Skeletal muscle satellite cell (primary cell): ENCODE measurements around the gene CD276.
"Not testable (repeated sequence)": the region's sequence is repeated elsewhere in the genome, so short reads cannot be mapped to it uniquely, and the experiment has no call there.

Experiments
- H3K27me3 ChIP-seq: 2 replicates; pipeline ENCODE4 v1.7.0; 2013; ENCODE audit warnings: low read length; ENCODE audit not compliant: control insufficient read depth, insufficient read depth
- H3K36me3 ChIP-seq: 2 replicates; pipeline ENCODE4 v1.7.0; 2013; ENCODE audit warnings: mild to moderate bottlenecking, control low read depth, low read length; ENCODE audit not compliant: insufficient read depth
- H3K4me1 ChIP-seq: 2 replicates; pipeline ENCODE4 v1.7.0; 2013; ENCODE audit warnings: low read length; ENCODE audit not compliant: control insufficient read depth, insufficient read depth
- H3K4me2 ChIP-seq: 2 replicates; pipeline ENCODE4 v1.7.0; 2013; ENCODE audit warnings: mild to moderate bottlenecking, low read length
- H3K4me3 ChIP-seq: 2 replicates; pipeline ENCODE4 v1.7.0; 2013; ENCODE audit warnings: low read length
- H3K9ac ChIP-seq: 2 replicates; pipeline ENCODE4 v1.7.0; 2013; ENCODE audit warnings: mild to moderate bottlenecking, low read depth, low read length, moderate library complexity
- H3K9me3 ChIP-seq: replicated peaks from 2 replicates; pipeline ENCODE4 v1.7.0; 2013; ENCODE audit warnings: mild to moderate bottlenecking, control low read depth, low read length

The CD276 gene

DNA sequence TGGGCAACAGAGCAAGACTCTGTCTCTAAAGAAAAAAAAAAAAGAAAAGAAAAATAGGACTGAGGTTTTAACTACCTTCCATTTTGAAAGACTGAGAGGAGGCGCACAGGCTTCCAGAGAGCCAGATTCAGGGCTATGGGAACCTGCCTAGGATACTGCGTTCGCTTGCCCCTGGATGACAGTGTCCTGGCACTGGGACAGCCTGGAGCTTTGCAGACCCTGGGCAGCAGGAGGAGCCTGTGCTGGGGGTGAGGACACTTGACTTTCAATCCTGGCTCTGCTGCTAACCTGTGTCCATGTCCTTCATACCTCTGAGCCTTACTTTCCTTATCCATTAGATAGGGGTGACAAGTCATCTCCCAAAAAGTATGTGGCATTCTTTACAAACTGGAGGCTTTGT lies 31.2 kb downstream of the CD276 start:
- Histone ChIP-seq H3K4me1 (no peaks in the 10 kb centered on the region), H3K4me2 (no peak overlapping the region), H3K4me3 (no peak overlapping the region), H3K27me3 (peaks cover 8% of the 10 kb centered on the region), H3K36me3 (peaks cover 39% of the 10 kb centered on the region), H3K9ac (no peak overlapping the region), H3K9me3 (no peaks in the 10 kb centered on the region)

DNA sequence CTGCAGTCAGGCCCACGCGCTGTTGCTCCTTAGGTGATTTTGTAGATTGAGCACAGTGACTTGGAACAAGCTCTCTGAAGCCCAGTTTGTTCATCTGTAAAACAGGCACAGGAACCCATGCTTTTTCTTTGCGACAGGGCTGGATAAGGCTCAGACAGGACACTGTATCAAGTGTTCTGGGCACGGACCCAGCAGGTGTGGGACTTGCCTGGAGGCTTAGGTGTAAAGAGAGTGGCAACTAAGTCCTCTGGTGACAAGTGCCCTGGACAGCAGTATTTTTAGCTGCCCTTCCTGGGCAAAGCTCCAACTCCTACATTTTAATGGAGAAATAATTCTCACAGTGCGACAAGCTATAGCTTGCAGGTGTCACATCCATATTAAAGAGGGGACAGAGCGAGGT lies 32.2 kb downstream of the CD276 start:
- H3K4me2 ChIP-seq = no peak overlapping the region
- H3K36me3 ChIP-seq = peaks cover 30% of the 10 kb centered on the region
- no peaks in the 10 kb centered on the region for H3K9me3 ChIP-seq
- no peak overlapping the region for H3K4me3 ChIP-seq
- H3K4me1 ChIP-seq = no peaks in the 10 kb centered on the region
- H3K27me3 ChIP-seq = peaks cover 10% of the 10 kb centered on the region
- no peak overlapping the region for H3K9ac ChIP-seq

DNA sequence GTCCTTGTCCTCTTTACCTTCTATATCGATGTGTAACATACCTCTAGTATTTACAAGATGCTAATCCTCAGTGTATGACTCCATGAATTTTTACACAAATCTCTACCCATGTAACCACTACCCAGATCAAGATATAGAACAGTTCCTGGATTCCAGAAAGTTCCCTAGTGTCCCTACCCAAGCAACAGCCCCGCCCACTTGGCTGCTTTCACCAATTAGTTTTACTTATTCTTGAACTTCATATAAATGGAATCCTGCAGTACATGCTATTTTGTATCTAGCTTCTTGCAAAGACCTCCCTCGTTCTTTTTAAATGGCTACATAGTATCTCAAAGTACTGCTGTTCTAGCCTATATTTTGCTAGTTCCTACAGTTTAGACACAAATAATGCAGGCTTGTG lies 33.0 kb downstream of the CD276 start:
- Histone ChIP-seq H3K4me2 (no peak overlapping the region), H3K4me1 (no peaks in the 10 kb centered on the region), H3K4me3 (no peak overlapping the region), H3K27me3 (peaks cover 15% of the 10 kb centered on the region), H3K36me3 (peaks cover 26% of the 10 kb centered on the region), H3K9me3 (no peaks in the 10 kb centered on the region), H3K9ac (no peak overlapping the region)

DNA sequence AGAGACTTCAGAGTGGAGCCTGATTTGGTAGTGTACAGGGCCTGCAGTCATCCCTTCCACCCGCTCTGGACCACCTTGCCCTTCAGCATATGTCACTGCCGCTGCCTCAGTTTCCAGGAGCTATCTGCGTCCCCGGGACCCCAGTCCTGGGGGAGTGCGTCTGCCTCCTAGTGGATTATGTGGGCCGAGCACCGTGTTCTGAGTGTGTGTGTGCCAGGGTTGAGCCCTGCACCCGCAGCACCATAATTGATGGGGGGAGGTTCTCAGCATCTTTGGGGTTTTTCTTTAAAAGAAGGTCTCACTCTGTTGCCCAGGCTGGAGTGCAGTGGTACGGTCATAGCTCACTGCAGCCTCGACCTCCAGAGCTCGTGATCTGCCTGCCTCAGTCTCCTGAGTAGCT lies 33.6 kb downstream of the CD276 start:
- Histone ChIP-seq H3K4me3 (no peak overlapping the region), H3K4me2 (no peak overlapping the region), H3K4me1 (no peaks in the 10 kb centered on the region), H3K36me3 (peaks cover 20% of the 10 kb centered on the region), H3K9me3 (no peaks in the 10 kb centered on the region), H3K27me3 (peaks cover 15% of the 10 kb centered on the region), H3K9ac (no peak overlapping the region)

DNA sequence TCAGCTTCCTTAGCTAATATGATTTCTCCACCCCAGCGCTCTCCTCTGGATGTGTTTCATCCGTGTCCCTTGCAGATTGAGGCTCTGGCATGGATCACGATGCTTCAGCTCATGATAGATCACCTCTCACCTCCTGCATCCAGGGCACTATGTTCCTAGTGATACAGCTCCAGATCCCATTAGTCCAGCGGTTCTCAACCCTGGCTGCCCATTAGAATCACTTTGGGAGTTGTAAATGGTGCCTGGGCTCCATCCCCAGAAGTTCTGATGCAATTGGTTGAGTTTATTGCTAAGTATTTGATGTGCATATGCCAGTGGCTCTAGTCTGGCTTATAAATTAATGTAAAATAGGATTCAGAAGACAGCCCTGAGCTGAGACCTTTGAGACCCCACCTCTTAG lies 34.5 kb downstream of the CD276 start:
- Histone ChIP-seq H3K9me3 (no peaks in the 10 kb centered on the region), H3K4me2 (no peak overlapping the region), H3K4me3 (no peak overlapping the region), H3K9ac (no peak overlapping the region), H3K27me3 (peaks cover 15% of the 10 kb centered on the region), H3K36me3 (peaks cover 13% of the 10 kb centered on the region), H3K4me1 (no peaks in the 10 kb centered on the region)

DNA sequence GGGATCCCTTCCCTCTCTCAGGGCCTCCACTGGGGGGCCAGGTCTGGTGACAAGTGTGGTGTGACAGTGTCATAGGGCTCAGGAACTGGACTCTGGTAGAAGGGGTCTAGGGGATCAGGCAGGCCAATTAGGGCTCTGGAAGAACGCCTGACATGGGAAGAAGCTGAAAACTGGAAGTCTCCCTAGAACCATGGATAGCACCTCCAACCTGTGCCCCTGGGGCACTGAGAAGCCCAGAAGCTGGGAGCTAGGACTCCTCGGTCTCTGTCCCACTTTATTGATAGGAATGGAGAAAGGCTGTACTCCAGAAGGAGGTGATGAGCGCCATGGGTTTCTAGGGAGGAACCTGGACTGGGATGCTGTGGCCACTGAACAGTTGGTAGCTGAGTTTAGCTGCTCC lies 38.2 kb downstream of the CD276 start:
- H3K27me3 ChIP-seq = peaks cover 41% of the 10 kb centered on the region
- H3K9ac ChIP-seq = no peak overlapping the region
- no peaks in the 10 kb centered on the region for H3K9me3 ChIP-seq
- H3K36me3 ChIP-seq = no peaks in the 10 kb centered on the region
- H3K4me1 ChIP-seq = no peaks in the 10 kb centered on the region
- no peak overlapping the region for H3K4me3 ChIP-seq
- no peak overlapping the region for H3K4me2 ChIP-seq

DNA sequence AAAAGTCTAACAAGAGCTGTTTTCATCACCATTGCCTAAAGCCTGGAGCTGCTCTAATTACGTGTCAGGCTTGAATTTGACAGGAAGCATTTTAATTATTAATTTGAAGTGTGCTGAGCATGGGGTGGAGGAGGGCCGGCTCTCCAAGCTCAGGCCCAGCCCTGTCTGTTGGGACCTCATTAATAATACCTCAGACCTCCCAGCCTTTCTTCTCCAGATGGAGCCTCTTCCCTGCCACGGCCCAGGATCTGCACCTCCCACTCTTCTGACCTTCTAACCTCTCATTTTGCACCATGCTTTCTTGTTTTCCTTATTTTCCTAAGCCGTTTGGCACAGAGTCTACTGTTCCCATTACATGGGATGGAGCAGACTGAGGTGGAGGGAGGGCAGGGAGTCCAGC lies 39.0 kb downstream of the CD276 start:
- Histone ChIP-seq H3K36me3 (no peaks in the 10 kb centered on the region), H3K9ac (no peak overlapping the region), H3K4me2 (no peak overlapping the region), H3K4me1 (no peaks in the 10 kb centered on the region), H3K4me3 (no peak overlapping the region), H3K9me3 (no peaks in the 10 kb centered on the region), H3K27me3 (peaks cover 41% of the 10 kb centered on the region)

DNA sequence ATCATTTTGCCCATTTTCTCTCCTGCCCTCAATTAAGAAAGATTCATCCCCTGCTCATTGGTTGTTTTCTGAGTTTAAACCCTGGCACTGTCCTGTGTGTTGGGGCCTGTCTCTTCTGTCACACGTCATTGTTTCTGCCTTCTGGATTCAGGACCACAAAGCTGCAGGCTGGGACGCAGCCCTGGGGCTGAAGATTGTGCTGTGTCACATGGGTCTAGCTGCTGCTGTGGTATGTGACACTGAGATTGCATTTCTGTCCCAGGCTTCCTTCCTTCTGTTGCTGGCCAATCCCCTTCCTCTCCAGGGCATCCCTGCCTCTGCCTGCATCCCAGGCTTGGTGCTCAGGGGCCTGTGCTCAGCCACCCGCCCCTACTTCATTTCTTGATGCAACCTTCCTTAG lies 40.0 kb downstream of the CD276 start:
- Histone ChIP-seq H3K9me3 (no peaks in the 10 kb centered on the region), H3K4me3 (no peak overlapping the region), H3K9ac (no peak overlapping the region), H3K4me2 (no peak overlapping the region), H3K27me3 (peaks cover 42% of the 10 kb centered on the region), H3K4me1 (no peaks in the 10 kb centered on the region), H3K36me3 (no peaks in the 10 kb centered on the region)

DNA sequence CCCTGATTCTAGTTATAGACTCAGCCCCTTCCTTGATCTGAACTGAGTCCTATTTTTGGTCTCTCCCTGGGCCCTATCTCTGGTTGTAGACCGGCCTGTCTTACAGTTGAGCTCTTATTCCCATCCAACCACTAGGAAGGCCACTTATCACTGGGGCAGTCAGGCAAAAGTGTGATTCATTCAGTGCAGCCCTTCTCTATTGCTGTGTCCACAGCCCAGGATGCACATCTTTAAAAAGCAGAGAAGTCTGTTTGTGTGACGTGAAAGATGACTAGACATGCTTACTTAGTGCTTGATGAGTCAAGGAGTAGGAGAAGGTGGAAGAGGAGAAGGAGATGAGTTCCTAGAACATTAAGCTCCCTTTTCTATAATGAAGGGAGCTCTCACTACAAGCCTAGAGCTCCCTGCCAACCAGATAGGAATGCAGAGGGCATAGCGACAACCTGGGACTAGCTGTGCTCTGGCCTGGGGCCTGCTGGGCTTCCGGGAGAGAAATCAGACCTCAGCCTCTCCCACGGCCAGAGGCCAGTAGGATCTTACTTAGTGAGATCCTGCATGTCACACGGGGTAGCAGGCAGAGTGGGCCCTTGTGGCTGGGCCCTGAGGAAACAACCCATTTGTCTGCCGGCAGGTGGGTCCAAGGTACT lies 43.3 kb downstream of the CD276 start:
- Histone ChIP-seq H3K4me3 (no peak overlapping the region), H3K4me2 (no peak overlapping the region), H3K4me1 (no peaks in the 10 kb centered on the region), H3K36me3 (no peaks in the 10 kb centered on the region), H3K9ac (no peak overlapping the region), H3K27me3 (peaks cover 32% of the 10 kb centered on the region), H3K9me3 (no peaks in the 10 kb centered on the region)

DNA sequence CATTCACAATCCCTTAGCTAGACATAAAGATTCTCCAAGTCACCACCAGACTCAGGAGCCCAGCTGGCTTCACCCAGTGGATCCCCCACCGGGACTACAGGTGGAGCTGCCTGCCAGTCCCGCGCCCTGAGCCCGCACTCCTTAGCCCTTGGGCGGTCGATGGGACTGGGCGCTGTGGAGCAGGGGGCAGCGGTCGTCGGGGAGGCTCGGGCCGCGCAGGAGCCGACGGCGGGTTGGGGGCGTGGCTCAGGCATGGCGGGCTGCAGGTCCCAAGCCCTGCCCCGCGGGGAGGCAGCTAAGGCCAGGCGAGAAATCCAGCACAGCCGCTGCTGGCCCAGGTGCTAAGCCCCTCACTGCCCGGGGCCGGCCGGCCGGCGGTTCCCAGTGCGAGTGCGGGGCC lies 47.9 kb downstream of the CD276 start:
- not testable (repeated sequence) for H3K4me1 ChIP-seq, H3K4me3 ChIP-seq, H3K36me3 ChIP-seq, H3K9ac ChIP-seq, H3K9me3 ChIP-seq, H3K4me2 ChIP-seq
- H3K27me3 ChIP-seq = peaks cover 27% of the 10 kb centered on the region

DNA sequence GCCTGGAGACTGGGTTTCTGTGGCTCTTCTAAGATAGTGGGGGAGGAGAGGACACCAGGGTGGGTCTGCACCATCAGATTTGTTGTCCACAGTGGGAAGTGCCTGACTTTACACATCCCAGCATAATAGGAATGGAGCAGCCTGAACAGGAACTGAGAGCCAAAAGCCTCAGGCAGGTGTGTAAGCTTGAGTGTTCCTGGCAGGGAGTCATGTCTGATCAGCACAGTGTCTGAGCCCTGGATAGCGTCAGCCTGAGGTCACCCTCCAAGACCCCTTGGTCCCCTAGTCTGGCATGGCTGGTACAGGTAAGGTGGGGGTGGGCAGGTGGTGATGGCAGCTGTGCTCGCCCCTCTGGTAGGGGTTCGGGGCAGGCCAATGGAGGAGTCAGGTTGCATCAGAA lies 48.7 kb downstream of the CD276 start:
- Histone ChIP-seq H3K9ac (no peak overlapping the region), H3K9me3 (no peaks in the 10 kb centered on the region), H3K4me3 (no peak overlapping the region), H3K27me3 (peaks cover 30% of the 10 kb centered on the region), H3K4me1 (no peaks in the 10 kb centered on the region), H3K36me3 (no peaks in the 10 kb centered on the region), H3K4me2 (no peak overlapping the region)

DNA sequence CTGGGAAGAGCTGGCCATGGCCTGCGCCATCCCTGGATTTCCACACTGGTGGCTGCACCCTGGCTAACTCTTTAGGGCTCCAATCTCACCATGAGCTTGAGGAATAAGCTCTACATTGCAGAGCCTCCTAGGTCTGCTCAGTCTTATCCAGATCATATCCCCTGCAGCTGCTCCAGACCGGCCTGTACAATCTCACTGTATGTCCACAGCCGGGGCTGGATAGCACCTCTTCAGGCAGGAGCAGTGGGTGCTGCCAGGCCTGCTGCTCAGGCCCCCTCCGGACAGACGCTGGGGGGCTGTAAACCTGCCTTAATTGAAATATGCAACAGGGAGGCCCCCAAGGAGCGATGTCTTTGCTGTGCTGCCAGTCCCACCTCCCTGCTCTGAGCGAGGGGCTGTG lies 53.4 kb downstream of the CD276 start:
- H3K9me3 ChIP-seq = no peaks in the 10 kb centered on the region
- no peaks in the 10 kb centered on the region for H3K36me3 ChIP-seq
- H3K27me3 ChIP-seq = peaks cover 23% of the 10 kb centered on the region
- no peak overlapping the region for H3K4me2 ChIP-seq
- no peak overlapping the region for H3K4me3 ChIP-seq
- H3K9ac ChIP-seq = no peak overlapping the region
- H3K4me1 ChIP-seq = no peaks in the 10 kb centered on the region
